Limb (tissue), 2 donors: Measurements from ENCODE around the gene ZNF765.
A peak's percentile ranks its signal among the peaks of the same experiment; 100 is the strongest.
"Not testable (repeated sequence)": the region's sequence is repeated elsewhere in the genome, so short reads cannot be mapped to it uniquely, and the experiment has no call there.

Experiments
- DNase-seq, 2 donors: peaks; one replicate each; pipeline ENCODE4 v3.0.0-alpha.2; 2016; ENCODE audit errors: extremely low spot score in 2 of 2

The ZNF765 gene

DNA sequence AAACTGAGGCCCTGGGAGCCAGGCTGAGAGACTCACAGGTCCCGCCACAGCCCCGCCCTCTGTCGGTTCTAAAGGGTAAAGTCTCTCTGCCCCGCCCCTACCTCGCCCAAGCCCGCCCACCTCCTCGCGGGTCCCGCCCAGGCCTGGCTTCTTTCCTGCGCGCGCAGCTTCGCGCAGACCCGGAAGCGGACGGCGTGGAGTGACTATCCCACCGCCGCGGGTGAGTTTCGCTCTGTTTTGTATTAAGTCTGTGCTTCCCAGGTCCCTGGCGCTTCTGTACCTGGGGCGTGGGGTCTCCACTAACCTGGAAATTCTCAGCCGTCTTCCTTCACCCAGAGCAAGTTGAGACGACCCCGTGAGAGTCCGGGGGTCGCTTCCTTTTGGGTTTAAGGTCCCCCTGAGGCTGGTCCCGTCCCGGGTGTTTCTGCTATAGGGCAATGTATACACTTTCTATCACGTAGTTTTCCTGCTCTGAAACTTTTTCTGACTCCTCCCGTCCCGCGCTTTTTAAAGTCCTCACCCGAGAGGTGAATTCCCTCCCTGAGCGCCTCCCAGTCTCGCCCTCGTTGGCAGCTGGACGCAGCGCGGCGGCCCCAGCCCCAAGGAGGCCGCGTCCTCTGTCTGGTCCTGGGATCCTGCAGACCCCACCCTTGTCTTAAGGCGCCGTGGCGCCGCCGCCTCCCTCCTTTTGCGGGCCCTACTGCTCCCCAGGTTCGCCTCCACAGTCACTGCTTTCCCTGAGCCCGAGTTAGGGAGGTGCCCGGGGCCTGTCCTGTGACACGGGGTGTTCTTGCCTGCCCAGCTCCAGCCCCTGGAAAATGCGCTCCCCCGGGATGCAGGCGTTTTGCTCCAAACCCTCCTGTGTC is at the start of gene ZNF765:
Gene ZNF765 (plus strand): TSS at position 176 of the 866 bp plus-strand sequence. CDS start 2,867 bp downstream, outside the sequence.
- peak; percentile 92 to 95 for DNase-seq

DNA sequence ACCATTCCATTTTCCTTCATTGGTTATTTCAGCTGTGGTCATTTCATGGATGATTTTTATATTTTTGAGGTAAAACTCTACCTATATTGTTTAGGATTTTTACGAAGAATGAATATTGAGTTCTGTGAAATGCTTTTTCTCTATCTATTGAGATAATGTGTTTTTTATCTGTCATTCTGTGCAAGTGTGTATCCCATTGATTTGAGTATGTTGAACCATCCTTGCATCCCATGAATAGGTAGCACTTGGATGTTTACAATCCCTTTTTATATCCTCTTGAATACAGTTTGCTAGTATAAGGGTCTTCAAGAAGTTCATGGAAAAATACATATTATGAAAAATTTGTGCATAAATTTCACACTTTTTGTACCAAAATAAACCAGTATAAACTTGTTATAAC is 39.2 kb upstream of the ZNF765 start:
- DNase-seq, result no peak

DNA sequence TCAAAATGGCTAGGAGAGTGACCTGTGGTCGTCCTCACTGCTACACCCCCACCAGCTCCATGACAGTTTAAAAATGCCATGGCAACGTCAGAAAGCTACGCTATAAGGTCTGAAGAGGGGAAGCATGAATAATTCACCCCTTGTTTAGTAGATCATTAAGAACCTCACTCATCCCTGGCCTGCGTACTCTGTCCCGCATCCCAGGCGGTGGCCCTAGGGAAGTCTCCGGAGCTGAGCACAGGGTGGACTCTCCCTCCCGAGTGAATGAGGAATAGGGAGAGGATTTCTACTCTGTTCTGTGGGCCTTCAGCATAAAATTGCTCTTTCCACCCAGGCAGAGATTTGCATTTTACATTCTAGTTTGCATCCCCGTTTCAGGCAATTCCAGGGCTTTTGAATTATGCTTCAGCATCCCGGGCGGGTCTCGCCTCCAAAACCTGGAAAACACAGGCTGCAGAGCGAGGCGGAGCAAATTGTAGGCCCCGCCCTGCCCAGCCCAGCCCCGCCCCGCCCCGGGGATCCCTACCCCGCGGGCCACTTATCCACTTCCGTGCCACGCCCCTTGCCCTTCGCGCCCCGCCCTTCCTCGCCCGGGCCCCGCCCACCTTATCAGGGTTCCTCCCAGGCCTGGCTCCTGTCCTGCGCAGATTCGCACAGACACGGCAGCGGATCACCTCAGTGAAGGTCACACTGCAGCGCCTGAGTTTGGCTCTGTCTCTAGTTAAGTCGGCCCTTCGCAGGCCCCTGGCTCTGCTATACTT is 36.9 kb upstream of the ZNF765 start:
- no peak for DNase-seq

DNA sequence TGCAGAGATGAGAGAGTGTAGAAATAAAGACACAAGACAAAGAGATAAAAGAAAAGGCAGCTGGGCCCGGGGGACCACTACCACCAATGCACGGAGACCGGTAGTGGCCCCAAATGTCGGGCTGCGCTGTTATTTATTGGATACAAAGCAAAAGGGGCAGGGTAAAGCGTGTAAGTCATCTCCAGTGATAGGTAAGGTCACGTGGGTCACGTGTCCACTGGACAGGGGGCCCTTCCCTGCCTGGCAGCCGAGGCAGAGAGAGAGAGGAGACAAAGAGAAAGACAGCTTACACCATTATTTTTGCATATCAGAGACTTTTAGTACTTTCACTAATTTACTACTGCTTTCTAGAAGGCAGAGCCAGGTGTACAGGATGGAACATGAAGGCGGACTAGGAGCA is 34.9 kb upstream of the ZNF765 start:
- not testable (repeated sequence) for DNase-seq

DNA sequence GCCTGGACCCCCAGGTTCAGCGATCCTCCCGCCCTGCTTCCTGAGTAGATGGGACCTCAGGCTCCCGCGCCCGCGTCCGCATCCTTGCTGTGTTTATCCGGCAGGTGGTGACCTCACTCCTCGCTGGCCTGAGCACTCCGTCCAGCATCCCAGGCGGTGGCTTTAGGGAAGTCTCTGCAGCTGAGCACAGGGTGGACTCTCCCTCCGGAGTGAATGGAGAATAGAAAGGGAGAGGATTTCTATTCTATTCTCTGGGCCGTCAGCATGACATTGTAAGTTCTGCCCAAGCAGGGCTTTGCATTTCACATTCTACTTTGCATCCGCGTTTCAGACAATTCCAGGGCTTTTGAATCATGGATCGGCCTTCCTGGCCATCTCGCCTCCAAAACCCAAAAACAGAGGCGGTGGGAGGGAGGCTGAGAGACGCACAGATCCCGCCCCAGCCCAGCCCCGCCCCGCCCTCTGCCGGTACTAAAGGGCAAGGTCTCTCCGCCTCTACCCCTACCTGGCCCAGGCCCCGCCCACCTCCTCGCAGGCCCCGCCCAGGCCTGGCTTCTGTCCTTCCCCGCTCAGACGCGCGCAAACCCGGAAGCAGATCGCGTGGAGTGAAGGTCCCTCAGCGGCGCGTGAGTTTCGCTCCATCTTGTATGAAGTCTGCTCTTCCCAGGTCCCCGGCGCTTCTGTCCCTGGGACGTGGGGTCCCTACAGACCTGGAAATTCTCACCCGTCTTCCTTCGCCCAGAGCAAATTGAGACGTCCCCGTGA is 29.6 kb upstream of the ZNF765 start, which contains the start of gene ZNF525:
Gene ZNF525 (plus strand): TSS at position 572 of the 765 bp plus-strand sequence. CDS start 6,577 bp downstream, outside the sequence.
- peak; percentile 66 to 93 for DNase-seq

DNA sequence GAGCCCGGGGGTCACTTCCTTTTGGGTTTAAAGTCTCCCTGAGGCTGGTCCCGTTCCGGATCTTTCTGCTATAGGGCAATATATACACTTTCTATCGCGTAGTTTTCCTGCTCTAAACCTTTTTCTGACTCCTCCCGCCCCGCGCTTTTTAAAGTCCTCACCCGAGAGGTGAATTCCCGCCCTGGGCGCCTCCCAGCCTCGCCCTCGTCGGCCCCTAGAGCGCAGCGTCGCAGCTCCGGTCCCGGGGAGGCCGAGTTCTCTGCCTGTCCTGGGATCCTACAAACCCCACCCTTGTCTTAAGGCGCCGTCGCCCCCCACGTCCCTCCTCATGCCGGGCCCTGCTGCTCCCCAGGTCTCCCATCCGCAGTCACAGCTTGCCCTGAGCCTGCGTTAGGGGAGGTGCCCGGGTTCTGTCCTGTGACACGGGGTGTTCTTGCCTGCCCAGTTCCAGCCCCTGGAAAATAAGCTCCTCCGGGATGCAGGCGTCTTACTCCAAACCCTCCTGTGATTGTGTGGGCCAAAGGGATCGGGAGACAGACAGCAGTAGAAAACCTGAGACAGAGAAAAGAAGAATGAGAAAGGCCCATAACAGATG is 29.0 kb upstream of the ZNF765 start:
- no peak for DNase-seq

DNA sequence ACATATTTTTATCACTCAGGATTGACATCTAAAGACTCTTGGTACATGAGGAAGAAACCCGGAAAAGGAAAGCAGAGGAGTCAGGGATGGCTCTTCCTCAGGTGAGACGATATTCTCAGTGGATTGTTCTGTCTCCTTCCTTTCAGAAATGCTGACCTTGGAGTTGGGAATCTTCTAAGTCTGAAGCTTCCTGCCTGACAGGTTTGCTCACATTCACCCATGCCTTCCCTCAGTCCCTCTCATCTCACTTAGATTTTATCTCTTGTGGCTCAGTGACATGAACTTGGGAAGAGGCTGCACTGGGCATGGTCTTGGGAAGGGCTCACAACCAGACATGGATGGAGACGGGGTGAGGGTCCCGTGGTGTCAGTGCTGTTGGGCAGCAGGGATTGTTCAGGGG is 22.8 kb upstream of the ZNF765 start:
- DNase-seq, result no peak

DNA sequence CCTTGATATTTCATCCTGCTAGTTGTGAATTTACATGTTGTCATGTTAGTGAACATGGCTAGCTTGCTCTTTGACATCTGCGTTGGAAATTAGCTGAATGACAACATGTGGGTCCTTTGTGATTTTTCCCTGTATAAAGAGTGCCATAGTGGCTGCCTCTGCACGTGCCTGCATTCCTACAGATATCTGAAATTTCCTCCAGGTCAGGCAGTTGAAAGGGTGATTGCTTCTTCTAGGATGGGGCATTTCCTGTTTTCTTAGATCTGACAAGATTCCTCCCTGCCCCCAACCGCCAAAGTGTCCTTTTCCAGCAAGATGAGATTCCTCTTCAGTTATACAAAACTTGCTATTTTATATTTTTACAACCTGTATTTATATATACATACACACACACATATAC is 20.7 kb upstream of the ZNF765 start:
- no peak for DNase-seq

DNA sequence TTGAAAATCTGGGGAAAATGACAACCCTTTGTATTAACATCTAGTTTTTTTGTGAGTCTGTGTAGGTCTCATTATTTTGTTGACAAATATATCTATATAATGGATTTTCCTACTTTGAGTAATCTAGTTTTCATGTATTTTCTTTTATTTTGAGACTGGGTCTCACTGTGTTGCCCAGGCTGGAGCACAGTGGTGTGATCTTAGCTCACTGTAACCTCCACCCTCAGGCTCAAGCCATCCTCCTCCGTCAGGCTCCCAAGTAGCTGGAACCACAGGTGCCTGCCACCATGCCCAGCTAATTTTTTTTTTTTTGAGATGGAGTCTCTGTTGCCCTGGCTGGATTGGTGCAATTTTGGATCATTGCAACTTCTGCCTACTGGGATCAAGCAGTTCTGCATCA is 20.2 kb upstream of the ZNF765 start:
- DNase-seq, result no peak

DNA sequence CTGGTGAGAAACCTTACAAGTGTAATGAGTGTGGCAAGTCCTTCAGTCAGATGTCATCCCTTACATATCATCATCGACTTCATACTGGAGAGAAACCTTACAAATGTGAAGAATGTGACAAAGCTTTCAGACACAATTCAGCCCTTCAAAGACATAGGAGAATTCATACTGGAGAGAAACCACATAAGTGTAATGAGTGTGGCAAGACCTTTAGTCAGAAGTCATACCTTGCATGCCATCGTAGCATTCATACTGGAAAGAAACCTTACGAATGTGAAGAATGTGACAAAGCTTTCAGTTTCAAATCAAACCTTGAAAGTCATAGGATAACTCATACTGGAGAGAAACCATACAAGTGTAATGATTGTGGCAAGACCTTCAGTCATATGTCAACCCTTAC is 13.6 kb upstream of the ZNF765 start:
- no peak for DNase-seq

DNA sequence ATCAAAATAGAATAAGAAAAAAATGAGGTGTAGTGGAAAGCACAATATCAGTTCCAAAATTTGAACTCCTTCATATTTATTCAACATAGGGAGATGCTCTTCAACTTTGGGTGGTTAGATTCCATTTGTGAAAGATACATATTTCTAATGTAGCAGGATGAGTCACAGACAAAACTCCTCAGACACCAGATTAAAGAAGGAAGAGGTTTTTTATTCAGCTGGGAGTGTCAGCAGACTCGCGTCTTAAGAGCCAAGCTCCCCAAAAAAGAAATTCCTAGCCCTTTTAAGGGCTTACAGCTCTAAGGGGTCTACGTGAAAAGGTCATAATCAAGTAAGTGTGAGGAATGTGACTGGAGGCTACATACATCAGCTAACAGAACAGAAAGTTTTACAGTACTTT is 6.8 kb upstream of the ZNF765 start:
- no peak for DNase-seq

DNA sequence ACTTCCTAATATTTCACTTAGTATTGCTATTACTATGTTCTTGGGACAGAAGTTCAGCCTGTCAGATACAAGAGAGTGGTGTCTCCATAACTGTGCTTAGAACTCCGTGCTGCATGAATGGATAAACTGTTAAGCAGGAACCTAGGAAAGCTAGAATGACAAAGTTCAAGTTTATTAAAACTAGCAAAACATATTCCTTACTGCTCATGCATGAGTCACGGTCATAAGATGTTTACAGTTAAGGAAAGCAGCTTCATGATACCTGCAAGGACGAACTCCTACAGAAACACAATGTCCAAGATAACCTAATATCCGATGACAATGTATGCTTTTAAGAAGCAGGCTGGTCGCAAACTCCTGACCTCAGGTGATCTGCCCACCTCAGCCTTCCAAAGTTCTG is 6.0 kb upstream of the ZNF765 start:
- DNase-seq, result no peak

DNA sequence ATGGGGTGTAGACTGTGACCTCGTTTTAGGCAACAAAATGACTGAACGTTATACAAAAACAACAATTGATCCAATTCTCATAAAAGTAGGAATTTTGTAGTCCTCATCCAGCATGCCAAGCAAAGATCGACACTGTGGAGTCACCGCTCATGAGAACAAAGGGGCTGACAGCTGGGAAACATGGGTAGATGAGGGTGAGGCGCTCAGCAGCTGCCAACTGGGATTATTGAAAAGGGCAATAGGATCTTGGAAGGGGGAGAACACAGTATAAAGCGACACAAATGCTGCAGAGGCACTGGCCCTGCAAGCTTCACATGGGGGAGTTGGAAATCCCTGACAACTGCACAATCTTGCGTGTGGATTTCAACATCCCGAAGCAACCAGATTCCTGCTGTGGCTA is 5.4 kb upstream of the ZNF765 start:
- peak; percentile 30 to 42 for DNase-seq

DNA sequence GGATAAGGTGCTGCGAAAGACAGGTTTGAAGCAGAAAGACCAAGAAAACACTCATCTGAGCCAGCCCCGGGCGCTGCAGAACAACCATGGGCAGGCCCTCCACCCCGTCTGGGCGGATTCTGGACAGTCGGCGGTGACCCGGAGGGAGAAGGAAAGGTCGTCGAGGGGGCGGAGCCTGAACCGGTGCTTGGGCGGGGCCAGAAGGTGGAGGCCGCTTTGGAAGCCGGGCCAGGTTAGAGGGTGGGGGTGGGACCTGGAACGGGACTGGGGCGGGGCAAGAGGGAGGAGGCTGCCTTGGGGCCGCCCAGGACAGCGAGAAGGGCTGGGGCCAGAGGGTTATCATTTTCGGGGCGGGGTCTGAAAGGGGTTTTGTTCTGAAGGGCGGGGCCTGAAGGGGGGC is 5.0 kb upstream of the ZNF765 start:
- DNase-seq, result peak; percentile 6 to 47

DNA sequence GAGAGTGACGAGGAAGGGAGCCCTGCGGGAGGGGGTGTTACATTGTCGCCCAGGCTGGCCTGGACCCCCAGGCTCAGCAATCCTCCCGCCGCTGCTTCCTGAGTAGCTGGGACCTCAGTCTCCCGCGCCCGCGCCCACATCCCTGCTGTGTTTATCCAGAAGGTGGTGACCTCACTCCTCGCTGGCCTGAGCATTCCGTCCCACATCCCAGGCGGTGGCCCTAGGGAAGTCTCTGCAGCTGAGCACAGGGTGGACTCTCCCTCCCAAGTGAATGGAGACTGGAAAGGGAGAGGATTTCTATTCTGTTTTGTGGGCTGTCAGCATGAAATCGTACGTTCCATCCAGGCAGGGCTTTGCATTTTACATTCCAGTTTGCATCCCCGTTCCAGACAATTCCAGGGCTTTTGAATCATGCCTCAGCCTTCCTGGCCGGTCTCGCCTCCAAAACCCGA is 401 bp upstream of the ZNF765 start:
- no peak for DNase-seq

DNA sequence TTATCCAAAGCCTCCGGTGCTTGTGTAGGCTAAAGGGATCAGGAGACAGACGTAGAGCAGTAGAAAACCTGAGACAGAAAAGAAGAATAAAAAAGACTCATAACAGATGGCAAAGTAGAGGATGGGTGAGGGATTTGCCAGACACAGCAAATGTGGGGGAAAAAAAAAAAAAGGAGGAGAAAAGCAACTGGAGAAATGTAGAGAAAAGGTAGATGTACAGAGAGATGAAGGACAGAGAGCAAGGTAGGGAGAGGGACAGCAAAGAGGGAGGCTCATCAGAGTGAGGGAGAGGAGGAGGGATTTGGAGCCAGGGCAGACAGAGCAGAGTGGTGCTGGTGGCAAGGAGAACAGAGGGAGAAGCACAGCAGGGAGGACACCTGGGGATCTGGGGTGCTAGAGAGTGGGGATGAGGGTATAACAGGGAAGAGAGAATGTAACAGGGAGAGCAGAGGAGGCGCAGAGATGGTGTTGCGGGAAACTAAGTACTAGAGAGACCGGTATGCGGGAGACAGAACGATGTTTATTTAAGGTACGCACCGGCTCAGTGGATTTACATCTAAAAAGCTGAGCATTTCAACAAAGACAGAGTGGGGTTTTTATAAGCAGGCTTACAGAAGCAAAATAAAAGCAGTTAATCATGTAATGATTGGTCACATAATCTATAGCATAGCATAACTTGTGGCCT is 1.0 kb downstream of the ZNF765 start:
- not testable (repeated sequence) for DNase-seq

DNA sequence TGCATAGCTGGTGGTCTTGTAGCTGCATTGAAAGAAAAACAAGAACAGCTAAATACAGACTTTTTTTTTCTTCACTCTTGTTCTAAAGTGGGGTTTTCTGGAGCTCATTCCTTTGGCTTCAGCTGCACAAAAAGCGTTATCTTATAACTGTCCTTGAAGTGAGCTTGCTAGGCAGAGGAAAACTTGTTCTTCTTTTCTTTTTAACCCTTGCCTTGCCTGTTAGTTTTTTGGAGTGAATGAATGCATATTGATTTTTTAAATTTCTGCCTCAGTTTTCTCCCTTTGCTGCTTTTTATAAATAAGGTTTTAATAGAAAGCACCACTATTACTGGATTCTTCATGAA is 1.5 kb downstream of the ZNF765 start:
- no peak for DNase-seq

DNA sequence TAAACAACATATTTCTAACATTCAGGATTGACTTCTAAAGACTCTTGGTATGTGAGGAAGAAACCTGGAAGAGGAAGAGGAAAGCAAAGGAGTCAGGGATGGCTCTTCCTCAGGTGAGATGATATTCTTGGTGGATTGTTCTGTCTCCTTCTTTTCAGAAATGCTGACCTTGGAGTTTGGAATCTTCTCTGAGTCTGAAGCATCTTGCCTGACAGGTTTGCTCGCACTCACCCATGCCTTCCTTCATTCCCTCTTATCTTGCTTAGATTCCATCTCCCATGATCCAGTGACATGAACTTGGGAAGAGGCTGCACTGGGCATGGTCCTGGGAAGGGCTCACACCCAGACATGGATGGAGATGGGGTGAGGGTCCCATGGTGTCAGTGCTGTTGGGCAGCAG is 3.0 kb downstream of the ZNF765 start:
- not testable (repeated sequence) for DNase-seq

DNA sequence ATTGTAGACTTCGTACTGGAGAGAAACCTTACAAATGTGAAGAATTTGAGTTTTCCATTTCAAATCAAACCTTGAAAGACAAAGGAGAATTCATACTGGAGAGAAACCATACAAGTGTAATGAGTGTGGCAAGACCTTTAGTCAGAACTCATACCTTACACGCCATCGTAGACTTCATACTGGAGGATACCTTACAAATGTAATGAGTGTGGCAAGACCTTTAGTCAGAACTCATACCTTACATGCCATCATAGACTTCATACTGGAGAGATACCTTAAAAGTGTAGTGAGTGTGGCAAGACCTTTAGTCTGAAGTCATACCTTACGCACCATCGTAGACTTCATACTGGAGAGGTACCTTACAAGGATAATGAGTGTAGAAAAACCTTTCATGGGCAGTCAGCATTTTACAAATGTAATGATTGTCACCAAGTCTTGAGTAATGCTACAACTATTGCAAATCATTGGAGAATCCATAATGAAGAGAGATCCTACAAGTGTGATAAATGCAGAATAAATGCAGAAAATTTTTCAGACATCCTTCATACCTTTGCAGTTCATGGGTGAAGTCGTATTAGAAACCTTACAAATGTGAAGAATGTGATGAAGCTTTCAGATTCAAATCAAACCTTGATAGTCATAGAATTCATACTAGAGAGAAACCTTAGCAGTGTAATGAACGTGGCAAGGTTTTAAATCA is 14.7 kb downstream of the ZNF765 start:
- DNase-seq, result no peak
